SU-DHL-6 (cell line): ENCODE results near the gene ZBED2.

Experiments
- CTCF ChIP-seq: fragments of 200-600 bp; sonication (generic); IDR thresholded peaks from one replicate; pipeline ENCODE4 v1.5.1; 2017; ENCODE audit warnings: antibody characterized with exemption, mild to moderate bottlenecking, low read length, moderate library complexity; ENCODE audit not compliant: insufficient read depth, poor library complexity, severe bottlenecking
- EZH2phosphoT487 ChIP-seq: fragments of 200-600 bp; sonication (generic), shearing (Covaris generic); conservative IDR thresholded peaks from 2 replicates; pipeline ENCODE4 v1.6.1; 2018; ENCODE audit warnings: mild to moderate bottlenecking, antibody characterized with exemption, low read length, moderate library complexity, mixed read lengths

GRCh38 chr3:111548092-111548491, 47.1 kb downstream of the ZBED2 start:
- TF ChIP-seq CTCF (no peak), EZH2phosphoT487 (no peak)
